ENCODE measurements around the gene NOS1. TPM values are rescaled to one million over a fixed set of nuclear protein-coding genes. Genes with fewer than 3 reads are reported as not detected.
"Not testable (repeated sequence)": the region's sequence is repeated elsewhere in the genome, so short reads cannot be mapped to it uniquely, and the experiment has no call there.

The NOS1 gene
- polyA plus RNA-seq, 4 donors, result 0.71 to 1.00 (median 0.87) TPM

- peak in 2 of 4 donors; percentile 18 to 23 for DNase-seq (ENCODE audit: low read depth in 4 of 4, low spot score in 3 of 4)
Measured at GRCh38 chr12:117188961-117189724, 172.3 kb downstream of the NOS1 start.

- no peak for DNase-seq (ENCODE audit: low read depth in 4 of 4, low spot score in 3 of 4)
Measured at GRCh38 chr12:117188121-117188665, 173.2 kb downstream of the NOS1 start.

GRCh38 chr12:117187421-117187820, 174.0 kb downstream of the NOS1 start:
- peak in 1 of 4 donors; percentile 11 for DNase-seq (ENCODE audit: low read depth in 4 of 4, low spot score in 3 of 4)

- DNase-seq (ENCODE audit: low read depth in 4 of 4, low spot score in 3 of 4), result no peak
Measured at GRCh38 chr12:117182866-117183265, 178.6 kb downstream of the NOS1 start.

GRCh38 chr12:117181468-117181843, 180.0 kb downstream of the NOS1 start:
- DNase-seq (ENCODE audit: low read depth in 4 of 4, low spot score in 3 of 4), result not testable (repeated sequence)

- no peak for DNase-seq (ENCODE audit: low read depth in 4 of 4, low spot score in 3 of 4)
Measured at GRCh38 chr12:117180758-117181467, 180.5 kb downstream of the NOS1 start.

- DNase-seq (ENCODE audit: low read depth in 4 of 4, low spot score in 3 of 4), result no peak
Measured at GRCh38 chr12:117178745-117179144, 182.7 kb downstream of the NOS1 start.

GRCh38 chr12:117178301-117178700, 183.1 kb downstream of the NOS1 start:
- DNase-seq (ENCODE audit: low read depth in 4 of 4, low spot score in 3 of 4), result no peak

GRCh38 chr12:117172168-117172567, 189.3 kb downstream of the NOS1 start:
- no peak for DNase-seq (ENCODE audit: low read depth in 4 of 4, low spot score in 3 of 4)

GRCh38 chr12:117171499-117172162, 189.8 kb downstream of the NOS1 start:
- DNase-seq (ENCODE audit: low read depth in 4 of 4, low spot score in 3 of 4), result no peak

- DNase-seq (ENCODE audit: low read depth in 4 of 4, low spot score in 3 of 4), result no peak
Measured at GRCh38 chr12:117169548-117169947, 191.9 kb downstream of the NOS1 start.

GRCh38 chr12:117168976-117169375, 192.4 kb downstream of the NOS1 start:
- DNase-seq (ENCODE audit: low read depth in 4 of 4, low spot score in 3 of 4), result no peak

- no peak for DNase-seq (ENCODE audit: low read depth in 4 of 4, low spot score in 3 of 4)
Measured at GRCh38 chr12:117167769-117168168, 193.7 kb downstream of the NOS1 start.

GRCh38 chr12:117166107-117166506, 195.3 kb downstream of the NOS1 start:
- no peak for DNase-seq (ENCODE audit: low read depth in 4 of 4, low spot score in 3 of 4)

- DNase-seq (ENCODE audit: low read depth in 4 of 4, low spot score in 3 of 4), result no peak
Measured at GRCh38 chr12:117165342-117165741, 196.1 kb downstream of the NOS1 start.

GRCh38 chr12:117162633-117163032, 198.8 kb downstream of the NOS1 start:
- DNase-seq (ENCODE audit: low read depth in 4 of 4, low spot score in 3 of 4), result no peak

GRCh38 chr12:117162167-117162539, 199.3 kb downstream of the NOS1 start:
- DNase-seq (ENCODE audit: low read depth in 4 of 4, low spot score in 3 of 4), result no peak

GRCh38 chr12:117161460-117162166, 199.8 kb downstream of the NOS1 start:
- no peak for DNase-seq (ENCODE audit: low read depth in 4 of 4, low spot score in 3 of 4)

- DNase-seq (ENCODE audit: low read depth in 4 of 4, low spot score in 3 of 4), result no peak
Measured at GRCh38 chr12:117159674-117160073, 201.8 kb downstream of the NOS1 start.

GRCh38 chr12:117158911-117159553, 202.4 kb downstream of the NOS1 start:
- no peak for DNase-seq (ENCODE audit: low read depth in 4 of 4, low spot score in 3 of 4)
